Neural cell (in vitro differentiated cells): ENCODE results near the gene GRIN1.

ENCODE experiments used
- RAD21 ChIP-seq: fragments of 450-650 bp; conservative IDR thresholded peaks from 2 replicates; pipeline ENCODE4 v1.6.1; 2014; ENCODE audit warnings: antibody characterized with exemption, mild to moderate bottlenecking, moderate library complexity
- TAF1 ChIP-seq: IDR thresholded peaks from 2 replicates; pipeline ENCODE4 v1.6.1; 2012; ENCODE audit warnings: low read depth

- TF ChIP-seq TAF1 (no peak), RAD21 (no peak)
Observed at GRCh38 chr9:137172901-137173795, 34.2 kb downstream of the GRIN1 start.
